A549 (cell line): ENCODE measurements around the gene NADK2. TPM values are rescaled to one million over a fixed set of nuclear protein-coding genes. Genes with fewer than 3 reads are reported as not detected.
"Not testable (repeated sequence)": the region's sequence is repeated elsewhere in the genome, so short reads cannot be mapped to it uniquely, and the experiment has no call there.

ENCODE experiments used
- ATAC-seq, 2 experiments: fragments of 200-7000 bp in 1 of 2; fragments of >200 bp in 1 of 2; cut with Nextera tagmentation in 1 of 2; cut with Tn5 transposase in 1 of 2; 3 replicates each; pipeline versions ENCODE4 v1.8.0 to v1.9.1; 2018 to 2020; ENCODE audit warnings: mild to moderate bottlenecking in 1 of 2, moderate library complexity in 1 of 2
- CTCF ChIA-PET: fragments of 300-600 bp; sonication (Branson Sonifier 250); formaldehyde crosslinking; extraction: SDS; loops from one replicate; lab custom pipeline; 2021; ENCODE audit warnings: antibody characterized with exemption, inconsistent platforms; lab: Yijun Ruan, JAX
- POLR2A ChIA-PET: fragments of 350-600 bp; formaldehyde crosslinking; extraction: SDS; loops from one replicate; lab custom pipeline; 2021; ENCODE audit warnings: antibody characterized with exemption, inconsistent platforms; lab: Yijun Ruan, JAX
- DNase-seq, 2 experiments: peaks; one replicate each; pipeline versions ENCODE4 v3.0.0 to v3.0.0-alpha.2; 2011 to 2016; ENCODE audit warnings: low read depth in 1 of 2, low spot score in 1 of 2
- FAIRE-seq: peaks from 2 replicates; lab custom pipeline; 2011; peaks lifted over from hg19 to GRCh38; lab: Jason Lieb, UNC
- H3K27ac ChIP-seq, 2 experiments: fragments of >200 bp; sonication (Bioruptor Twin); formaldehyde crosslinking; 3 replicates each; pipeline ENCODE4 v1.5.1; 2016 to 2017
- H3K4me1 ChIP-seq: fragments of >200 bp; sonication (Bioruptor Twin); formaldehyde crosslinking; 3 replicates; pipeline ENCODE4 v1.6.1; 2016
- H3K4me2 ChIP-seq: fragments of >200 bp; sonication (Bioruptor Twin); formaldehyde crosslinking; 3 replicates; pipeline ENCODE4 v1.6.1; 2016
- H3K4me3 ChIP-seq: fragments of >200 bp; sonication (Bioruptor Twin); formaldehyde crosslinking; 3 replicates; pipeline ENCODE4 v1.5.1; 2016
- H3K9me3 ChIP-seq: fragments of >200 bp; sonication (Bioruptor Twin); formaldehyde crosslinking; 3 replicates; pipeline ENCODE4 v1.6.1; 2016
- CHD4 ChIP-seq: fragments of 200-600 bp; sonication (generic); IDR thresholded peaks from 2 replicates; pipeline ENCODE4 v1.6.1; 2016; ENCODE audit warnings: antibody characterized with exemption, mild to moderate bottlenecking, borderline replicate concordance
- EHF ChIP-seq: fragments of 250-450 bp; sonication (Bioruptor Pico); IDR thresholded peaks from 2 replicates; pipeline ENCODE4 v1.5.0; 2020; ENCODE audit warnings: mild to moderate bottlenecking
- EP300 ChIP-seq, 2 experiments: fragments of >200 bp; sonication (Bioruptor Twin); formaldehyde crosslinking; IDR thresholded peaks; 2 replicates in 1 of 2; 3 replicates in 1 of 2; pipeline ENCODE4 v1.6.1; 2016 to 2017
- FOSL2 ChIP-seq, 2 experiments: fragments of 450-650 bp in 1 of 2; fragments of >200 bp in 1 of 2; sonication (Bioruptor Twin) in 1 of 2; formaldehyde crosslinking; IDR thresholded peaks; 2 replicates each; pipeline versions ENCODE4 v1.5.0 to v1.6.1; 2016 to 2020; ENCODE audit warnings: mild to moderate bottlenecking in 1 of 2, moderate library complexity in 1 of 2
- FOXS1 ChIP-seq: fragments of 250-450 bp; sonication (Bioruptor Pico); IDR thresholded peaks from 2 replicates; pipeline ENCODE4 v1.5.0; 2020; ENCODE audit warnings: mild to moderate bottlenecking, moderate library complexity
- HOXA7 ChIP-seq: fragments of 250-450 bp; sonication (Bioruptor Pico); IDR thresholded peaks from 2 replicates; pipeline ENCODE4 v1.5.0; 2020; ENCODE audit warnings: mild to moderate bottlenecking, moderate library complexity
- HOXB13 ChIP-seq: fragments of 250-450 bp; sonication (Bioruptor Pico); IDR thresholded peaks from 2 replicates; pipeline ENCODE4 v1.5.0; 2020; ENCODE audit warnings: low read depth, mild to moderate bottlenecking, moderate library complexity
- KDM5A ChIP-seq: fragments of 200-600 bp; sonication (generic); IDR thresholded peaks from 2 replicates; pipeline ENCODE4 v1.6.1; 2016; ENCODE audit warnings: antibody characterized with exemption, mild to moderate bottlenecking
- POLR2A ChIP-seq: IDR thresholded peaks from 2 replicates; pipeline ENCODE4 v1.6.1; 2012; ENCODE audit warnings: mild to moderate bottlenecking, low read length
- RARB ChIP-seq: fragments of 250-450 bp; sonication (Bioruptor Pico); IDR thresholded peaks from 2 replicates; pipeline ENCODE4 v1.8.0; 2021; ENCODE audit warnings: mild to moderate bottlenecking, moderate library complexity
- RFX5 ChIP-seq: fragments of 450-650 bp; IDR thresholded peaks from 2 replicates; pipeline ENCODE4 v1.7.1; 2014; ENCODE audit warnings: antibody characterized with exemption, mild to moderate bottlenecking, moderate library complexity
- SREBF2 ChIP-seq: fragments of 450-650 bp; IDR thresholded peaks from 2 replicates; pipeline ENCODE4 v1.6.1; 2014; ENCODE audit warnings: mild to moderate bottlenecking, moderate library complexity
- ZC3H11A ChIP-seq: fragments of 450-650 bp; IDR thresholded peaks from 2 replicates; pipeline ENCODE4 v1.6.1; 2014; ENCODE audit warnings: antibody characterized with exemption, mild to moderate bottlenecking
- ZFP36 ChIP-seq: fragments of 450-650 bp; IDR thresholded peaks from 2 replicates; pipeline ENCODE4 v1.6.1; 2014; ENCODE audit warnings: borderline replicate concordance; ENCODE audit not compliant: partially characterized antibody
- ZNF302 ChIP-seq: fragments of 250-450 bp; sonication (Bioruptor Pico); IDR thresholded peaks from 2 replicates; pipeline ENCODE4 v1.9.0; 2021; ENCODE audit warnings: inconsistent platforms, mild to moderate bottlenecking, moderate library complexity
- WGBS: methylation state at CpG from one replicate; pipeline ENCODE4 v1.1.6; 2017; ENCODE audit errors: missing lambda C conversion rate; 5-methylcytosine and 5-hydroxymethylcytosine counted together
- polyA plus RNA-seq, 4 experiments: library from polyadenylated mRNA; depleted of rRNA in 3 of 4; stranded (reverse); fragments of >200 nt; fragmentation: RNase III in 1 of 4; extraction: RNeasy Plus Mini Kit Qiagen cat#74134 plus additional on column Dnase treatment in 1 of 4; gene quantifications; 2 replicates in 3 of 4; 3 replicates in 1 of 4; pipeline ENCODE4 v1.2.3, GENCODE V29; 2011 to 2017
- TF ChIP-seq, protein P1 (sequence below): IDR thresholded peaks from 2 replicates; pipeline ENCODE4 v1.6.1; 2012
- TF ChIP-seq, protein P2 (sequence below): fragments of 450-650 bp; IDR thresholded peaks from 2 replicates; pipeline ENCODE4 v1.6.1; 2014; ENCODE audit warnings: antibody characterized with exemption
- TF ChIP-seq, protein P3 (sequence below): IDR thresholded peaks from 2 replicates; pipeline ENCODE4 v1.6.1; 2012; ENCODE audit warnings: low read depth, borderline replicate concordance

Gene NADK2
- polyA plus RNA-seq, 2 of the 4 experiments (the other 2 are of a cell fraction), result 12.6 to 21.9 TPM

DNA sequence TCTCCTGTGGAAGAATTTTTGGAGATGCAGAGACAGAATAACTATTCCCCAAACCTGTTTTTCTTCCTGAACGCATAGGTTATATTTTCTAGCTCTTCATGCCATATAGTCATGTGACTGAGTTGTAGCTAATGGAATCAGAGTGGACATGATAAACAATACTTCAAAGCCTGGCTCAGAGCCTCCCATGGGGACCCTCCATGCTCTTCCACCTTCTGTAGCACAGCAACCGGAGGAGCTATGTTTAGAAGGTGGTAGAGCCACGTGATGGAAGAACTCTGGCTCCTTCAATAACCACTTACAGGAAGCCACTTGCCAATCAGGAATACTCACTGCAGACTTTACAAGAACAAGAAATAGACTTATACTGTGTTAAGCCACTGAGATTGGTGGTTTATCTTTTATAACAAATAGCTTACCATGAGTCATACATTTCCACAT, 39.2 kb downstream of the NADK2 start:
- Histone ChIP-seq H3K9me3 (no peaks in the 10 kb centered on the region), H3K27ac (no peak overlapping the region), H3K4me1 (no peaks in the 10 kb centered on the region), H3K4me2 (no peak overlapping the region), H3K4me3 (no peak overlapping the region)
- ChIA-PET CTCF (interaction anchor here (1.0 to 1.5 kb wide), 6 partner anchors 15 to 123 kb away, joined by 3 to 5 read pairs (median 4); partner anchors contain the start of gene NADK2), POLR2A (no interaction called here)
- TF ChIP-seq ZFP36, result no peak
- TF ChIP-seq CHD4, result no peak
- no peak for TF ChIP-seq SREBF2
- no peak for TF ChIP-seq KDM5A
- TF ChIP-seq, protein P1, sequence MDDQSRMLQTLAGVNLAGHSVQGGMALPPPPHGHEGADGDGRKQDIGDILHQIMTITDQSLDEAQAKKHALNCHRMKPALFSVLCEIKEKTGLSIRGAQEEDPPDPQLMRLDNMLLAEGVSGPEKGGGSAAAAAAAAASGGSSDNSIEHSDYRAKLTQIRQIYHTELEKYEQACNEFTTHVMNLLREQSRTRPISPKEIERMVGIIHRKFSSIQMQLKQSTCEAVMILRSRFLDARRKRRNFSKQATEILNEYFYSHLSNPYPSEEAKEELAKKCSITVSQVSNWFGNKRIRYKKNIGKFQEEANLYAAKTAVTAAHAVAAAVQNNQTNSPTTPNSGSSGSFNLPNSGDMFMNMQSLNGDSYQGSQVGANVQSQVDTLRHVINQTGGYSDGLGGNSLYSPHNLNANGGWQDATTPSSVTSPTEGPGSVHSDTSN, result no peak
- no peak for TF ChIP-seq EHF (CRISPR knock-in tag)
- no peak for TF ChIP-seq EP300 (IDR thresholded peaks at IDR 0.05)
- TF ChIP-seq POLR2A, result no peak
- no peak for TF ChIP-seq FOXS1 (CRISPR knock-in tag)
- no peak for TF ChIP-seq ZNF302 (CRISPR knock-in tag)
- no peak for FAIRE-seq
- 91% methylated on average over 3 of the region's 3 CpGs for WGBS
- ATAC-seq, result no peak
- DNase-seq, result no peak

DNA sequence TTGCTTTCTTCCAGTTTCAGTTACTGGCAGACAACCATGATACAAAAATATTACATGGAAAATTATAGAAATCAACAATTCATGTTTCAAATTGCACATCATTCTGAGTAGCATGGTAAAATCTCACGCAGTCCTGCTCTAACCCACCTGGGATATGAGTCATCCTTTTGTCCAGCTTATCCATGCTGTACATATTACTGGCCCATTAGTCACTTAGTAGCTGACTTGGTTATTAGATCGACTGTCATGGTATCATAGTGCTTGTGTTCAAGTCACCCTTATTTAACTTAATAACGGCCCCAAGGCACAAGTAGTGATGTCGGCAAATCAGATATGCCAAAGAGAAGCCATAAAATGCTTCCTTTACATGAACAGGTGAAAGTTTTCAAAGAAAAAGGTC, 41.2 kb downstream of the NADK2 start:
- Histone ChIP-seq H3K9me3 (no peaks in the 10 kb centered on the region), H3K4me1 (no peaks in the 10 kb centered on the region), H3K4me2 (no peak overlapping the region), H3K27ac (no peak overlapping the region), H3K4me3 (no peak overlapping the region)
- no peak for DNase-seq
- POLR2A ChIA-PET, result no interaction called here
- no peak for ATAC-seq
- TF ChIP-seq, protein P2, sequence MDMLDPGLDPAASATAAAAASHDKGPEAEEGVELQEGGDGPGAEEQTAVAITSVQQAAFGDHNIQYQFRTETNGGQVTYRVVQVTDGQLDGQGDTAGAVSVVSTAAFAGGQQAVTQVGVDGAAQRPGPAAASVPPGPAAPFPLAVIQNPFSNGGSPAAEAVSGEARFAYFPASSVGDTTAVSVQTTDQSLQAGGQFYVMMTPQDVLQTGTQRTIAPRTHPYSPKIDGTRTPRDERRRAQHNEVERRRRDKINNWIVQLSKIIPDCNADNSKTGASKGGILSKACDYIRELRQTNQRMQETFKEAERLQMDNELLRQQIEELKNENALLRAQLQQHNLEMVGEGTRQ, result no peak
- no peak for TF ChIP-seq HOXB13 (CRISPR knock-in tag)
- TF ChIP-seq ZNF302 (CRISPR knock-in tag), result no peak
- TF ChIP-seq FOSL2 (IDR thresholded peaks at IDR 0.05), result no peak
- peak; percentile 53 for TF ChIP-seq FOSL2 (CRISPR knock-in tag; IDR thresholded peaks at IDR 0.05)
- FAIRE-seq, result no peak
- CTCF ChIA-PET, result interaction anchor here (0.9 kb wide), 1 partner anchor 41 kb away, joined by 3 read pairs; the partner anchor contains the start of gene NADK2
- 76% methylated on average over 4 of the region's 4 CpGs for WGBS

DNA sequence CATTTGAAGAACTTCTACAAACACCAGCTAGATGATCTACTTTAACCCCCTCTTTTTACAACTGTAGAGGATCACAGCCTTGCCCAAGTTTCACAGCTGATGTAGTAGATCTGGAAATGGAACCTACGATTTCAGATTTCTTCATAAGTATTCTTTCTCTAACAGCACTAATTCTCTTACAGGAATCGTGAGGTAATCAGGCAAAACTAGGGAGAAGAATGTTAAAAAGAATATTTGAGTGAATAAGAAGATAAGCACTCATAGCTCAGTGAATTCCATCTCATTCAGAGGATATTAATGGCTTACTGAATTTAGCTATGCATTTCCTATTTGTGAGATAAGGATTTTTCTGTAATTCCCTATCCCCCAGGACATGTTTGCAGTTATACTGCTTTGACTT, 42.1 kb downstream of the NADK2 start:
- DNase-seq (no peak), FAIRE-seq (no peak), ATAC-seq (no peak)
- H3K4me2 ChIP-seq, result no peak overlapping the region
- no peak overlapping the region for H3K4me3 ChIP-seq
- CTCF ChIA-PET, result no interaction called here
- no peak overlapping the region for H3K27ac ChIP-seq
- 91% methylated on average over 2 of the region's 2 CpGs for WGBS
- H3K4me1 ChIP-seq, result no peaks in the 10 kb centered on the region
- POLR2A ChIA-PET, result no interaction called here
- no peaks in the 10 kb centered on the region for H3K9me3 ChIP-seq
- no peak for TF ChIP-seq RARB (CRISPR knock-in tag)
- TF ChIP-seq ZC3H11A, result no peak
- TF ChIP-seq RFX5, result no peak
- TF ChIP-seq HOXA7, result no peak
- TF ChIP-seq, protein P3, sequence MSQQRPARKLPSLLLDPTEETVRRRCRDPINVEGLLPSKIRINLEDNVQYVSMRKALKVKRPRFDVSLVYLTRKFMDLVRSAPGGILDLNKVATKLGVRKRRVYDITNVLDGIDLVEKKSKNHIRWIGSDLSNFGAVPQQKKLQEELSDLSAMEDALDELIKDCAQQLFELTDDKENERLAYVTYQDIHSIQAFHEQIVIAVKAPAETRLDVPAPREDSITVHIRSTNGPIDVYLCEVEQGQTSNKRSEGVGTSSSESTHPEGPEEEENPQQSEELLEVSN, result no peak

DNA sequence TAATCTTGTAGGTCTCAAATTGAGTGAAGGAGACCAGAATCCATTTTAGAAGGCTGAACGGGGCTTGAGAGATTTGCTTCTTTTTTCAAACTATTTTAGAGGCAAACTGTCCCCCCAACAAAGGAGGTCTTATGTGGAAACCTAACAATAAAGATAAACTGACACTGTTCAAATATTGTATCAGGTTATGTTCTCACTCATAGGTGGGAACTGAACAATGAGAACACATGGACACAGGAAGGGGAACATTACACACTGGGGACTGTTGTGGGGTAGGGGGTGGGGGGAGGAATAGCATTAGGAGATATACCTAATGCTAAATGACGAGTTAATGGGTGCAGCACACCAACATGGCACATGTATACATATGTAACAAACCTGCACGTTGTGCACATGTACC, 42.9 kb downstream of the NADK2 start:
- H3K27ac ChIP-seq, FAIRE-seq, DNase-seq, CTCF ChIA-PET, POLR2A ChIA-PET, H3K4me3 ChIP-seq, H3K4me1 ChIP-seq, ATAC-seq, H3K9me3 ChIP-seq, H3K4me2 ChIP-seq: not testable (repeated sequence)
- 76% methylated on average over 3 of the region's 3 CpGs for WGBS
